ENCODE results near the gene B3GNT9. TPM values are rescaled to one million over a fixed set of nuclear protein-coding genes. Genes with fewer than 3 reads are reported as not detected.

B3GNT9 gene
- total RNA-seq, 1 experiment from 2014 or later, result 11.5 TPM

GRCh38 chr16:67112591-67113399 lies 38.0 kb downstream of the B3GNT9 start:
- ChIA-PET POLR2A (no interaction called here), CTCF (no interaction called here)
- TF ChIP-seq REST (IDR thresholded peaks at IDR 0.05; ENCODE audit: insufficient read depth in 1 of 2, low read depth in 2 of 2, low read length in 1 of 2) (no peak), TCF7L2 (IDR thresholded peaks at IDR 0.05; ENCODE audit: low read depth, low read length) (no peak), POLR2AphosphoS5 (IDR thresholded peaks at IDR 0.05; ENCODE audit: low read depth, low read length) (no peak), SIN3A (IDR thresholded peaks at IDR 0.05; ENCODE audit: borderline replicate concordance, insufficient read depth, low read depth, low read length) (no peak)
- TF ChIP-seq, protein P1, sequence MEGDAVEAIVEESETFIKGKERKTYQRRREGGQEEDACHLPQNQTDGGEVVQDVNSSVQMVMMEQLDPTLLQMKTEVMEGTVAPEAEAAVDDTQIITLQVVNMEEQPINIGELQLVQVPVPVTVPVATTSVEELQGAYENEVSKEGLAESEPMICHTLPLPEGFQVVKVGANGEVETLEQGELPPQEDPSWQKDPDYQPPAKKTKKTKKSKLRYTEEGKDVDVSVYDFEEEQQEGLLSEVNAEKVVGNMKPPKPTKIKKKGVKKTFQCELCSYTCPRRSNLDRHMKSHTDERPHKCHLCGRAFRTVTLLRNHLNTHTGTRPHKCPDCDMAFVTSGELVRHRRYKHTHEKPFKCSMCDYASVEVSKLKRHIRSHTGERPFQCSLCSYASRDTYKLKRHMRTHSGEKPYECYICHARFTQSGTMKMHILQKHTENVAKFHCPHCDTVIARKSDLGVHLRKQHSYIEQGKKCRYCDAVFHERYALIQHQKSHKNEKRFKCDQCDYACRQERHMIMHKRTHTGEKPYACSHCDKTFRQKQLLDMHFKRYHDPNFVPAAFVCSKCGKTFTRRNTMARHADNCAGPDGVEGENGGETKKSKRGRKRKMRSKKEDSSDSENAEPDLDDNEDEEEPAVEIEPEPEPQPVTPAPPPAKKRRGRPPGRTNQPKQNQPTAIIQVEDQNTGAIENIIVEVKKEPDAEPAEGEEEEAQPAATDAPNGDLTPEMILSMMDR (IDR thresholded peaks at IDR 0.05), result no peak
- no peak for ATAC-seq
- DNase-seq (ENCODE audit: low read depth, low spot score), result no peak
- Histone ChIP-seq H3K27me3 (ENCODE audit: control insufficient read depth, insufficient read depth, low read length) (no peaks in the 10 kb centered on the region), H3K4me1 (ENCODE audit: control insufficient read depth, insufficient read depth, low read length) (peaks cover 9% of the 10 kb centered on the region), H3K36me3 (ENCODE audit: control insufficient read depth, insufficient read depth, low read length) (no peaks in the 10 kb centered on the region; the same call in 1 of the 2 replicates), H3K4me3 (ENCODE audit: low read depth in 2 of 2, low read length in 2 of 2) (no peak overlapping the region), H3K9me3 (ENCODE audit: control insufficient read depth, insufficient read depth, low read depth, low read length) (no peaks in the 10 kb centered on the region), H3K27ac (ENCODE audit: low read length) (no peak overlapping the region)
- in situ Hi-C loops (cut with HindIII; ENCODE audit: low pct_unique_long_range_greater_than_20kb, low sequenced_read_pairs) (no loop called here), intact Hi-C loops (cut with micrococcal nuclease; ENCODE audit: unreplicated experiment) (no loop called here)
- BruUV-seq (replicated peaks), result TSS peak; percentile 36

DNA sequence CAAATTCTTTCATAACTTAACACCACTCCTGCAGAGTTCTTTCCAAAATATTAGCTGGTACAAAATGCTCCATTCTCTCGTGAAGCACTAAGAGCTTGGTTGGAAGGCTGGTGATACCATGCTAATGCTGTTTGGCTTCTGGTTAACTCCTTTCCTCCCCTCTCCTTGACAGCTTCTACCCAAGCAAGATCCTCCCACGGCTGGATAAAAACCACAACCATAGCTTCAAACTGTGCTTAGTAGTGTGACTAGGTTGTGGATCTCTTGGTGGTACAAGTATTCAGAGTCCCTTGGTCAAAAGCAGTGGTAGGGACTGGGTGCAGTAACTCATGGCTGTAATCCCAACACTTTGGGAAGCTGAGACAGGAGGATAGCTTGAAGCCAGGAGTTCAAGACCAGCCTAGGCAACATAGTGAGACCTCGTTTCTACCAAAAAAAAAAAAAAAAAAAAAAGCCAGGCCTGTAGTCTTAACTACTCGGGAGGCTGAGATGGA lies 38.8 kb downstream of the B3GNT9 start:
- intact Hi-C loops (cut with micrococcal nuclease; ENCODE audit: unreplicated experiment), result no loop called here
- Histone ChIP-seq H3K9me3 (ENCODE audit: control insufficient read depth, insufficient read depth, low read depth, low read length) (no peaks in the 10 kb centered on the region), H3K4me1 (ENCODE audit: control insufficient read depth, insufficient read depth, low read length) (peaks cover 9% of the 10 kb centered on the region), H3K27ac (ENCODE audit: low read length) (no peak overlapping the region), H3K4me3 (ENCODE audit: low read depth in 2 of 2, low read length in 2 of 2) (no peak overlapping the region; a peak in 1 of 4 replicates), H3K36me3 (ENCODE audit: control insufficient read depth, insufficient read depth, low read length) (no peaks in the 10 kb centered on the region; the same call in 1 of the 2 replicates), H3K27me3 (ENCODE audit: control insufficient read depth, insufficient read depth, low read length) (no peaks in the 10 kb centered on the region)
- BruUV-seq (replicated peaks), result no TSS peak
- POLR2A ChIA-PET, result interaction anchor here (0.6 kb wide), 1 partner anchor 9 kb away, joined by 6 read pairs; no protein-coding TSS in a partner anchor
- ATAC-seq, result no peak
- CTCF ChIA-PET, result no interaction called here
- DNase-seq (ENCODE audit: low read depth, low spot score), result no peak
- in situ Hi-C loops (cut with HindIII; ENCODE audit: low pct_unique_long_range_greater_than_20kb, low sequenced_read_pairs), result no loop called here
- TF ChIP-seq POLR2AphosphoS5 (IDR thresholded peaks at IDR 0.05; ENCODE audit: low read depth, low read length) (no peak), REST (IDR thresholded peaks at IDR 0.05; ENCODE audit: insufficient read depth in 1 of 2, low read depth in 2 of 2, low read length in 1 of 2) (no peak), SIN3A (IDR thresholded peaks at IDR 0.05; ENCODE audit: borderline replicate concordance, insufficient read depth, low read depth, low read length) (no peak), TCF7L2 (IDR thresholded peaks at IDR 0.05; ENCODE audit: low read depth, low read length) (no peak)
- TF ChIP-seq, protein P1 (IDR thresholded peaks at IDR 0.05), result no peak

Data from Panc1 (cell line).